Vagina (tissue), 2 donors: Measurements from ENCODE around the gene DKKL1. TPM values are rescaled to one million over a fixed set of nuclear protein-coding genes. Genes with fewer than 3 reads are reported as not detected.

ENCODE experiments used
- DNase-seq, 2 donors: peaks; one replicate each; pipeline ENCODE4 v3.0.0-alpha.2; 2017; ENCODE audit errors: extremely low spot score in 2 of 2
- H3K27ac ChIP-seq: fragments of 200-600 bp; sonication (generic); one replicate; pipeline ENCODE4 v1.5.1; 2019
- H3K27me3 ChIP-seq: fragments of 200-600 bp; sonication (generic); one replicate; pipeline ENCODE4 v1.5.1; 2019
- H3K36me3 ChIP-seq, 2 donors: fragments of 200-600 bp; sonication (generic); one replicate each; pipeline ENCODE4 v1.5.1; 2017 to 2019
- H3K4me1 ChIP-seq: fragments of 200-600 bp; sonication (generic); one replicate; pipeline ENCODE4 v1.5.1; 2019
- H3K4me3 ChIP-seq, 2 donors: fragments of 200-600 bp; sonication (generic); 1 replicate in 1 of 2; 2 replicates in 1 of 2; pipeline ENCODE4 v1.5.1; 2016 to 2019
- H3K9me3 ChIP-seq: fragments of 200-600 bp; sonication (generic); one replicate; pipeline ENCODE4 v1.5.1; 2019
- CTCF ChIP-seq, 3 experiments: fragments of 450-650 bp in 2 of 3; fragments of 200-600 bp in 1 of 3; sonication (generic) in 1 of 3; IDR thresholded peaks; one replicate each; pipeline ENCODE4 v1.5.1; 2017 to 2019; ENCODE audit warnings: antibody characterized with exemption in 3 of 3, mild to moderate bottlenecking in 2 of 3, moderate library complexity in 2 of 3
- POLR2A ChIP-seq, 2 donors: fragments of 450-650 bp; IDR thresholded peaks; one replicate each; pipeline ENCODE4 v1.6.1; 2017; ENCODE audit warnings: antibody characterized with exemption in 2 of 2, mild to moderate bottlenecking in 2 of 2, moderate library complexity in 2 of 2
- POLR2AphosphoS5 ChIP-seq, 2 donors: sonication (generic); formaldehyde crosslinking; IDR thresholded peaks; one replicate each; pipeline ENCODE4 v1.9.0; 2017; ENCODE audit warnings: antibody characterized with exemption in 2 of 2, mild to moderate bottlenecking in 2 of 2, low read depth in 1 of 2; ENCODE audit not compliant: insufficient read depth in 1 of 2
- intact Hi-C: fragments of 100-400 bp; cut with DNase I; formaldehyde crosslinking; loops from one replicate; pipeline ENCODE4 v1.15.1; 2023
- total RNA-seq: library from RNA; depleted of rRNA; stranded (reverse); fragments of >200 nt; gene quantifications from one replicate; pipeline ENCODE4 v1.2.3, GENCODE V29; 2016

Gene DKKL1
- total RNA-seq, 1 donor from 2014 or later: not detected

GRCh38 chr19:49414256-49414655 lies 50.6 kb downstream of the DKKL1 start:
- H3K9me3 ChIP-seq: no peaks in the 10 kb centered on the region
- H3K27ac ChIP-seq: no peak overlapping the region
- no peaks in the 10 kb centered on the region for H3K36me3 ChIP-seq
- TF ChIP-seq CTCF (IDR thresholded peaks at IDR 0.05) (no peak), POLR2AphosphoS5 (IDR thresholded peaks at IDR 0.05; ENCODE audit: insufficient read depth in 1 of 2, low read depth in 1 of 2) (no peak), POLR2A (IDR thresholded peaks at IDR 0.05) (no peak)
- H3K4me3 ChIP-seq: no peak overlapping the region
- no peaks in the 10 kb centered on the region for H3K4me1 ChIP-seq
- no peaks in the 10 kb centered on the region for H3K27me3 ChIP-seq
- intact Hi-C loops: no loop called here
- DNase-seq: no peak

GRCh38 chr19:49415102-49415809 lies 51.6 kb downstream of the DKKL1 start:
- no peaks in the 10 kb centered on the region for H3K36me3 ChIP-seq
- DNase-seq: no peak
- TF ChIP-seq CTCF (IDR thresholded peaks at IDR 0.05): no peak
- no peak for TF ChIP-seq POLR2AphosphoS5 (IDR thresholded peaks at IDR 0.05; ENCODE audit: insufficient read depth in 1 of 2, low read depth in 1 of 2)
- TF ChIP-seq POLR2A (IDR thresholded peaks at IDR 0.05): no peak
- intact Hi-C loops: no loop called here
- H3K27me3 ChIP-seq: no peaks in the 10 kb centered on the region
- H3K9me3 ChIP-seq: no peaks in the 10 kb centered on the region
- H3K27ac ChIP-seq: no peak overlapping the region
- H3K4me1 ChIP-seq: no peaks in the 10 kb centered on the region
- no peak overlapping the region for H3K4me3 ChIP-seq

GRCh38 chr19:49415810-49416200 lies 52.1 kb downstream of the DKKL1 start:
- Histone ChIP-seq H3K4me1 (peaks cover 2% of the 10 kb centered on the region), H3K4me3 (no peak overlapping the region), H3K27me3 (no peaks in the 10 kb centered on the region), H3K9me3 (no peaks in the 10 kb centered on the region), H3K36me3 (no peaks in the 10 kb centered on the region), H3K27ac (no peak overlapping the region)
- no peak for DNase-seq
- intact Hi-C loops: no loop called here
- TF ChIP-seq CTCF (IDR thresholded peaks at IDR 0.05) (no peak), POLR2AphosphoS5 (IDR thresholded peaks at IDR 0.05; ENCODE audit: insufficient read depth in 1 of 2, low read depth in 1 of 2) (no peak), POLR2A (IDR thresholded peaks at IDR 0.05) (no peak)

GRCh38 chr19:49417088-49417487 lies 53.4 kb downstream of the DKKL1 start:
- Histone ChIP-seq H3K27ac (no peak overlapping the region), H3K4me1 (peaks cover 11% of the 10 kb centered on the region), H3K36me3 (no peaks in the 10 kb centered on the region), H3K9me3 (no peaks in the 10 kb centered on the region), H3K27me3 (peaks cover 9% of the 10 kb centered on the region), H3K4me3 (no peak overlapping the region)
- intact Hi-C loops: no loop called here
- DNase-seq: no peak
- no peak for TF ChIP-seq CTCF (IDR thresholded peaks at IDR 0.05)
- TF ChIP-seq POLR2A (IDR thresholded peaks at IDR 0.05): no peak
- no peak for TF ChIP-seq POLR2AphosphoS5 (IDR thresholded peaks at IDR 0.05; ENCODE audit: insufficient read depth in 1 of 2, low read depth in 1 of 2)

- no peak for DNase-seq
- peaks cover 25% of the 10 kb centered on the region for H3K4me1 ChIP-seq
- no peaks in the 10 kb centered on the region for H3K9me3 ChIP-seq
- no peak overlapping the region for H3K27ac ChIP-seq
- no peak for TF ChIP-seq POLR2AphosphoS5 (IDR thresholded peaks at IDR 0.05; ENCODE audit: insufficient read depth in 1 of 2, low read depth in 1 of 2)
- TF ChIP-seq POLR2A (IDR thresholded peaks at IDR 0.05): no peak
- no peak for TF ChIP-seq CTCF (IDR thresholded peaks at IDR 0.05)
- no peak overlapping the region for H3K4me3 ChIP-seq
- intact Hi-C loops: no loop called here
- H3K36me3 ChIP-seq: no peaks in the 10 kb centered on the region
- H3K27me3 ChIP-seq: peaks cover 23% of the 10 kb centered on the region
Observed at GRCh38 chr19:49418511-49418910, 54.8 kb downstream of the DKKL1 start.
